LNCAP (cell line): ENCODE data around the gene CUBN.

ENCODE experiments used
- TF ChIP-seq, protein P1 (sequence below): fragments of 450-650 bp; IDR thresholded peaks from 2 replicates; pipeline ENCODE4 v1.5.1; 2017; ENCODE audit warnings: mild to moderate bottlenecking

The CUBN gene

DNA sequence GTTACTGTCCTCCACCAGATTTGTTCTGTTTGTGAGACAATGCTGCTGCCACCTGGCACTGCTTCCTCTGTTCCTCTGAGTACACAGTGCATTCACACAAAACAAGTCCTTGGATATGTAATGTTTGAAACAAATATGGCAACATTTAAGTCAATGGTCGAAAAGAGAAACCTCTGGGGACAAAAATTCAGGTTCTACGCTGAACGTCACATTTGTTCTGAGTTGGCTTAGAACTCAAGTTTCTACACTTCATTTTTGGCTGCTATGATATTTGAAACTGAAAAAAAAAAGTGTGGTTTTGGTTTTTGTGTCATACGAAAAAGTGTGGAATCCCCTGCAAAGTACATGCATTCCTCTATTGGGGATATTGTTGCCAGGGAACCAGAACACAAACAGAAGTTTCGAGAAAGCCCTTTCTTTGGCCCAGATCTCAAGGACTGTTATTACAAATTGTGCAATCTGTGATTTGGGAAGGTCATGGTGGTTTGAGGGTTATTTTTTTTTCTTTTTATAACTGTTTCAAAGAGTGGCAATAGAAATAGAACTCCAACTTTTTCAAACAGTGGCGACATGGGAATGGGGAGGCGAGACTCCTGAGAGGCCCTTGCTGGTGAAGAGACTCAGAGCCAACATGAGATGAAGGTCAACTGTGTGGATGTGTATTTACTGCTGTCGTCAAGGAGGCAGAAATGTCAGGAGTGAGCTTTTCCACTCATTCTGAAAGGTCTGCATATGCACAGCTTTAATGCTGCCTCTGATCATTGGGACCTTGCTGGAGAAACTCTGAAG lies 127.5 kb downstream of the CUBN start:
- TF ChIP-seq, protein P1, sequence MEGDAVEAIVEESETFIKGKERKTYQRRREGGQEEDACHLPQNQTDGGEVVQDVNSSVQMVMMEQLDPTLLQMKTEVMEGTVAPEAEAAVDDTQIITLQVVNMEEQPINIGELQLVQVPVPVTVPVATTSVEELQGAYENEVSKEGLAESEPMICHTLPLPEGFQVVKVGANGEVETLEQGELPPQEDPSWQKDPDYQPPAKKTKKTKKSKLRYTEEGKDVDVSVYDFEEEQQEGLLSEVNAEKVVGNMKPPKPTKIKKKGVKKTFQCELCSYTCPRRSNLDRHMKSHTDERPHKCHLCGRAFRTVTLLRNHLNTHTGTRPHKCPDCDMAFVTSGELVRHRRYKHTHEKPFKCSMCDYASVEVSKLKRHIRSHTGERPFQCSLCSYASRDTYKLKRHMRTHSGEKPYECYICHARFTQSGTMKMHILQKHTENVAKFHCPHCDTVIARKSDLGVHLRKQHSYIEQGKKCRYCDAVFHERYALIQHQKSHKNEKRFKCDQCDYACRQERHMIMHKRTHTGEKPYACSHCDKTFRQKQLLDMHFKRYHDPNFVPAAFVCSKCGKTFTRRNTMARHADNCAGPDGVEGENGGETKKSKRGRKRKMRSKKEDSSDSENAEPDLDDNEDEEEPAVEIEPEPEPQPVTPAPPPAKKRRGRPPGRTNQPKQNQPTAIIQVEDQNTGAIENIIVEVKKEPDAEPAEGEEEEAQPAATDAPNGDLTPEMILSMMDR, result no peak

DNA sequence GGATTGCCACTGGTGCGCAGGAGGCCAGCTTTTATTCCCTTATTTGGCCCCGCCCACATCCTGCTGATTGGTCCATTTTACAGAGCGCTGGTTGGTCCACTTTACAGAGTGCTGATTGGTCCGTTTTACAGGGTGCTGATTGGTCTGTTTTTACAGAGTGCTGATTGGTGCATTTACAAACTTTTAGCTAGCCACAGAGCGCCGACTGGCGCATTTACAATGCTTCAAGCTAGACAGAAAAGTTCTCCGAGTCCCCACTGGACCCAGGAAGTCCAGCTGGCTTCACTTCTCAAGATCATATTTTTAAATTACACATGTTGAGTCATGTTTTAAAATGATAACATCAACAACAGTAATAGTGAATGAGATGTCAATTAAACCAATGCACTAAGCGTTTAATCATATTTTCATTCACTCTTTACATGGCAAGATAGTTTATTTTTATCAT lies 128.3 kb downstream of the CUBN start:
- TF ChIP-seq, protein P1, result no peak

DNA sequence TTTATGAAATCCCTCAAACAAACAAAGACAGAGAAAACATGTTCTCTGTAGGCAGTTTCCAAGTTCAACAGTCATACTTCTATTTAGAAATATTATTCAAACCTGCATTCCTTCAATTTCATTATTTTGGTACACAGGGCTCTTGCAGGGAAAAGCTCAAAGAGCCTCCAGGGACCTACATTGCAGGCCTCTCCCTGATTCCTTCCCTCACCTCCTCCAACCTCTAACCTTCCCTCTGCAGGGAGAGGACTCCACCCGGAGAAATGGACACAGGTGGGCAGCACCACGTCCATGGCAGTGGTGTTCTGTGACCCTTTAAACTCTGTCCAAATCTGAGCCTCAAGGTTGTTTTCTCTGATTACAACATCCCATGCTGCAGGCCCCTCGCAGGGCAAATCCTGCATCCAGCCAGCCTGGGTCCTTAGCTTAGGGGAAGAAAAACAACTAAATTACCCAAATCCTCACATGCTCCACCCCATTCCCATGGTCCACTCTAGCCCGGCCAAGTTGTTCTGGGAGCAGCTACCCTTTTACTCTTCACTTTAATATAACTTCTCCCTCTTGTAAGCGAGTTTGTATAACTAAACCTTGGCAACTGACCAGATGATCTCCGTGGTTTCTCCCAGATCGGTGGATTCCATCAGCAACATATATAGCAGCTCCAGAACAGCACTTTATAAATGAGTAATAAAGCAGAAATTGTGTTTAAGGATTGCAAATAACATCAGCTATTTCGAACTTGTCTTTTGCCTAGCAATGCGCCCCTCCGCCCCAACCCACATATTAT lies 129.8 kb downstream of the CUBN start:
- TF ChIP-seq, protein P1, result no peak

DNA sequence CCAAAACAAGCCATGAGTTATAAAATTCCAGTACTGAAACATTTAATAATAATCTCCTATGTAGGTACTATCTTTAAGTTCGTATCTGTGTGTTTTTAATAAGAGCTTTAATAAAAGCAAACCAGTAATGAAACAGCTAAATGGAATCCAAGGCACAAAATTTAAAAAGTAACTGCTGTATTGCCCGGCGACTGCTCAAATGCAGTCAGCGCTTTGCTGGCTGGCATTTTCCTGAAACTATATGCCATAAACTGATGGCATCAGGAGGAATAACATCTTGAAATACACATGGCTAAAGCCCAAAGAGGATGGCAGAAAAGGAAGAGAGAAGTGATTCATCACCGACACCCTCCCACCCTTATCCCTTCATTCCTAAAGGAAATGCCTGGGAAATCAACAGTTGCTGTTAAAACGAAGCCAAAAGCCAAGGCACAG lies 133.1 kb downstream of the CUBN start:
- TF ChIP-seq, protein P1, result no peak

DNA sequence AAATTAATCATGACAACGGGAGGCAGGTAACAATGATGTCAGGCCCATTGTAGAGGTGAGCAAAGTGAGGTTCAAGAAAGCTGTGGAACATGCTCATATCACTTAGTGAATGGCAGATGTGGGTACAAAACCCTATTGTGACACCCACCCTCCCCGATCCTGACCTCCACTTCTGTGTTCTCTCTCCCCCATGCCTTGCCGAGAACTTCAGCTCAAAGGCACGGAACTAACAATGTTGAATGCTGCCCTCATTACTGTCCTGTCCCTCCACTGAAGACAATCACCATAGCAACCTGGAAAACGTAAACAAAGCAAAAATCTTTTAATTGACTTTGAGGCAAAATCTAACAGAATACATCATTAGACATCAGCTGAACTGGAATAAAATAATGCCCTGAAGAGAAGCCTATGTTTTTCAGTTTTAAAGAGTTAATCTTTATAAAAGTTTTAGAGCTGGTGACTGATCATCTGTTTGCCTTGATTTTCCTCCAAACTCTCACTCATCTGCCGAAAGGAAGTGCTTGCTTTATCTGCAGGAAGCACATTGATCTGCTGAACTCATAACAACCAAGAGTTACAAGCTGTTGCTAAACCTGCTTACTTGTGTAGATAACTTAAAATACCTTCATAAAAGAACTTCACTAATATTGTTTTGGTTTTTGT lies 133.6 kb downstream of the CUBN start:
- TF ChIP-seq, protein P1, result no peak

DNA sequence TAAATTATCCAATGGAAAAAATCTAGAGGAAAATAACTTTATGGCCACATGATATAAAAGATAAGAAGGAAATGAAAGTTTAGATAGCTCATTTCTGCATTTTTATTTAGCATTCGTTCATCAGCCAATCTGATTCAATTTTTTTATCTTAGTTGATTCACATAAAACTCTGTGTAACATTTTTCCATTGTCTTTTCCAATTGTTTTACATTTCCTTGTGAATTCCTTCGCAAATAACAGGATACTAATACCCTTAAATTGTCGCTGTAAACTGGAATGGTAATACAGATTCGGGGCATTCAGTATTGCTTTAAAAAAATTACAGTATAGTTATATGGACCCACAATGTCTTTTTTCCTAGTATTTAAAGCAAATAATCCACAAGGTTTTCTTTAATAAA lies 136.4 kb downstream of the CUBN start:
- TF ChIP-seq, protein P1, result no peak

DNA sequence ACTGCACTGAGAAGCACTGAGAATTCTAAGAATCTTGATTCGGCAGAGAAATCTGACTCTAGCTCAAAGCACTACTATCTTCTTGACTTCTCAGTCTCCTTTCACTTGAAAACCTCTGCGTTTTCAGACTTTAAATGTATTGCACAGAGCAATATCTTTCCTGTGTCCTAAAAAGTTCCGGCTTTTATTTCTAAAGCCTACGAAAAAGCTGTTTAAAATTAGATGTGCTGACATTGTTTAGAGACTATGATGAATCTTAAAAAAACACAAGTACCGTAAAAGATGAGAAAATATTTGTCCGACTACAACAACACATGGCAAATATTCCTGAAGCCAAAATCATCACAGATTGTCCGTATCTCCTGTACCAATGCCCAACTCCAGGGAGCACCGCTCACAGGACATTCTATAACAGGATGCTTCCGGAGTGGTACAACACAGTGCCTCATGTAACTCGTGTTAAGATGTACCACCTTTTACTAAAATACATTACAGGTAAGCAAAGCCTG lies 136.9 kb downstream of the CUBN start:
- TF ChIP-seq, protein P1, result no peak
